MM.1S (cell line): ENCODE measurements around the gene PREX1.

Source experiments
- CTCF ChIP-seq: fragments of 300-600 bp; sonication (generic); IDR thresholded peaks from 2 replicates; pipeline ENCODE4 v1.5.1; 2016; ENCODE audit warnings: antibody characterized with exemption, low read length, mixed read lengths
- EZH2 ChIP-seq: fragments of 300-600 bp; sonication (generic); optimal IDR thresholded peaks from 2 replicates; pipeline ENCODE3; 2017; ENCODE audit warnings: low read depth, mild to moderate bottlenecking, antibody characterized with exemption, low read length, mixed read lengths
- EZH2phosphoT487 ChIP-seq: fragments of 300-600 bp; sonication (generic); IDR thresholded peaks from 2 replicates; pipeline ENCODE4 v1.6.1; 2018; ENCODE audit warnings: antibody characterized with exemption, low read length

- TF ChIP-seq EZH2phosphoT487 (no peak), CTCF (no peak), EZH2 (no peak)
These were observed 227.3 kb downstream of the PREX1 start for GRCh38 chr20:48600470-48600945.
